GM18907 (cell line): ENCODE data around the gene ARL10.

Experiments used
- ATAC-seq: cut with Tn5 transposase; IDR thresholded peaks from one replicate; pipeline ENCODE4 v1.9.1; 2021; ENCODE audit warnings: mild to moderate bottlenecking, moderate library complexity; ENCODE audit not compliant: unreplicated experiment

ARL10 gene

GRCh38 chr5:176365351-176366231 is at the start of gene ARL10:
TSS of gene ARL10 (plus strand) at chr5:176365487. CDS start at chr5:176365564, 77 bp downstream.
- ATAC-seq, result peak; percentile 34

- ATAC-seq, result no peak
These were observed 47.5 kb upstream of the ARL10 start for GRCh38 chr5:176317534-176318374.

GRCh38 chr5:176319827-176320554 is 45.3 kb upstream of the ARL10 start:
- ATAC-seq, result no peak

GRCh38 chr5:176320577-176320976 is 44.7 kb upstream of the ARL10 start:
- no peak for ATAC-seq

- ATAC-seq, result no peak
These were observed 31.1 kb upstream of the ARL10 start for GRCh38 chr5:176334031-176334770.

- no peak for ATAC-seq
These were observed 27.4 kb upstream of the ARL10 start for GRCh38 chr5:176337913-176338312.

- ATAC-seq, result no peak
These were observed 26.0 kb upstream of the ARL10 start for GRCh38 chr5:176339304-176339703.

- no peak for ATAC-seq
These were observed 23.7 kb upstream of the ARL10 start for GRCh38 chr5:176341325-176342157.

GRCh38 chr5:176342158-176342483 is 23.2 kb upstream of the ARL10 start:
- ATAC-seq, result no peak

GRCh38 chr5:176342766-176343458 is 22.4 kb upstream of the ARL10 start:
- ATAC-seq, result no peak

GRCh38 chr5:176350416-176350815 is 14.9 kb upstream of the ARL10 start:
- ATAC-seq, result no peak

GRCh38 chr5:176352116-176352878 is 13.0 kb upstream of the ARL10 start:
- no peak for ATAC-seq

GRCh38 chr5:176353533-176353932 is 11.8 kb upstream of the ARL10 start:
- ATAC-seq, result no peak

GRCh38 chr5:176355400-176356178 is 9.7 kb upstream of the ARL10 start:
- no peak for ATAC-seq

- ATAC-seq, result no peak
These were observed 9.1 kb upstream of the ARL10 start for GRCh38 chr5:176356179-176356566.

GRCh38 chr5:176359658-176360057 is 5.6 kb upstream of the ARL10 start:
- ATAC-seq, result no peak

GRCh38 chr5:176360894-176361436 is 4.3 kb upstream of the ARL10 start:
- peak; percentile 18 for ATAC-seq
